ENCODE results near the gene CACNA2D2. TPM values are rescaled to one million over a fixed set of nuclear protein-coding genes. Genes with fewer than 3 reads are reported as not detected.

The CACNA2D2 gene
- total and polyA plus RNA-seq, 3 donors from 2014 or later = 15.9 to 19.3 (median 16.1) TPM

GRCh38 chr3:50479523-50479922, 23.9 kb downstream of the CACNA2D2 start:
- no peak for DNase-seq
- intact Hi-C loops (cut with DNase I; ENCODE audit: low total_unique reads) = no loop called here
- 69 to 85% methylated on average over 2 to 4 of the region's 4 CpGs for WGBS, 2 donors
- TF ChIP-seq, protein P1, sequence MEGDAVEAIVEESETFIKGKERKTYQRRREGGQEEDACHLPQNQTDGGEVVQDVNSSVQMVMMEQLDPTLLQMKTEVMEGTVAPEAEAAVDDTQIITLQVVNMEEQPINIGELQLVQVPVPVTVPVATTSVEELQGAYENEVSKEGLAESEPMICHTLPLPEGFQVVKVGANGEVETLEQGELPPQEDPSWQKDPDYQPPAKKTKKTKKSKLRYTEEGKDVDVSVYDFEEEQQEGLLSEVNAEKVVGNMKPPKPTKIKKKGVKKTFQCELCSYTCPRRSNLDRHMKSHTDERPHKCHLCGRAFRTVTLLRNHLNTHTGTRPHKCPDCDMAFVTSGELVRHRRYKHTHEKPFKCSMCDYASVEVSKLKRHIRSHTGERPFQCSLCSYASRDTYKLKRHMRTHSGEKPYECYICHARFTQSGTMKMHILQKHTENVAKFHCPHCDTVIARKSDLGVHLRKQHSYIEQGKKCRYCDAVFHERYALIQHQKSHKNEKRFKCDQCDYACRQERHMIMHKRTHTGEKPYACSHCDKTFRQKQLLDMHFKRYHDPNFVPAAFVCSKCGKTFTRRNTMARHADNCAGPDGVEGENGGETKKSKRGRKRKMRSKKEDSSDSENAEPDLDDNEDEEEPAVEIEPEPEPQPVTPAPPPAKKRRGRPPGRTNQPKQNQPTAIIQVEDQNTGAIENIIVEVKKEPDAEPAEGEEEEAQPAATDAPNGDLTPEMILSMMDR (IDR thresholded peaks at IDR 0.05) = no peak
- no peak for TF ChIP-seq POLR2A (IDR thresholded peaks at IDR 0.05)
- Histone ChIP-seq H3K27me3 (no peaks in the 10 kb centered on the region), H3K4me3 (no peak overlapping the region), H3K9me3 (no peaks in the 10 kb centered on the region), H3K36me3 (ENCODE audit: low read depth, missing control alignments) (no peaks in the 10 kb centered on the region), H3K27ac (no peak overlapping the region), H3K4me1 (no peaks in the 10 kb centered on the region)

DNA sequence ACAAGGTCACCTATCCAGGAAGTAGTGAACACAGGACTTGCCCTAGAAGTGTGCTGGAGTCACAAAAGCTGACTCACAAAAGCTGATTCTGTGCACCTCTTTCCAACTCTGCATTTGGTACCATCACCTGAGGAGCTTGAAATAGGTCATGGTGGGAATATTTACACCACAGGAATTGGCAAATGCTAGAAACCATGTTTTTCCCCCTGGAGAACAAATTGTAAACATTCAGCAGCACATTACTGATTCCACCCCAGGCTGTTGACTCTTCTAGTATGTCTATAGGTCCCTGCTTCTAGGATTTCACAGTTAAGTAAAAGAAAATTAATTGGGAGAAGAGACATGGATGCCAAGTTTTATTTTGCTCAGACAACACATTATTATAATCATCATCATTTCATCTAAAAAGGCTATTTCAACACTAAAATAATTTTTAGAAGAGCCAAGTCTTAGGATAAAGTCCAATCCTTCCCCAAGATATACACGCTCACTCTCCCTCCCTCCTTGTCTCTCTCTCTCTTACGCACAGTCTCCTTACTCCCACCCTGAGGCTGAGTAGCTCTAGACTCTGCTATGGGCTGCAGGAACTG, 24.7 kb downstream of the CACNA2D2 start:
- Histone ChIP-seq H3K27ac (no peak overlapping the region), H3K4me3 (no peak overlapping the region), H3K27me3 (no peaks in the 10 kb centered on the region), H3K4me1 (no peaks in the 10 kb centered on the region), H3K36me3 (ENCODE audit: low read depth, missing control alignments) (no peaks in the 10 kb centered on the region), H3K9me3 (no peaks in the 10 kb centered on the region)
- 88 to 95% methylated on average over 2 of the region's 2 CpGs for WGBS, 2 donors
- DNase-seq = no peak
- intact Hi-C loops (cut with DNase I; ENCODE audit: low total_unique reads) = no loop called here
- TF ChIP-seq POLR2A (IDR thresholded peaks at IDR 0.05) = no peak
- TF ChIP-seq, protein P1 (IDR thresholded peaks at IDR 0.05) = no peak

DNA sequence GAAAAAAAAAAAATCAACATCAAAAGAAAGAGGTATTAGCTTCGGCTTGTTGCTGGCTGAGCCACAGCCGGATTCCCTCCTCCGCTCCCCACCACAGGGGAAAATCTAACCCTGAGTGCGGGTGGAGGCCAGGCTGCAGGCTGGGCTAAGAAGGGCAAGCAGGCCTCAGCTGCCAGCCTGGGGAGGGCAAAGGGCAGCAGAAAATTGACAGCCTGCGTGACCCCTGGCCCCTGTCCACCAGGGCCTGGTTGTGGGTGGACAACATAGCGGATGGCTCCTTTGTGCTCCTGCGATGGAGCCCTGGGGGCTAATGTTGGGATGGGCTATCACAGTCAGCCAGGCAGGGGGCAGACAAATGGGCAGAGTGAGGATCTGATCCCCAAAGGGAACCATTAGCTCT, 25.4 kb downstream of the CACNA2D2 start:
- Histone ChIP-seq H3K9me3 (no peaks in the 10 kb centered on the region), H3K4me3 (no peak overlapping the region), H3K4me1 (no peaks in the 10 kb centered on the region), H3K36me3 (ENCODE audit: low read depth, missing control alignments) (no peaks in the 10 kb centered on the region), H3K27ac (no peak overlapping the region), H3K27me3 (no peaks in the 10 kb centered on the region)
- intact Hi-C loops (cut with DNase I; ENCODE audit: low total_unique reads) = no loop called here
- no peak for DNase-seq
- WGBS, 2 donors = 94 to 100% methylated on average over 5 to 7 of the region's 7 CpGs
- TF ChIP-seq POLR2A (IDR thresholded peaks at IDR 0.05) = no peak
- TF ChIP-seq, protein P1 (IDR thresholded peaks at IDR 0.05) = no peak

- DNase-seq = no peak
- no peaks in the 10 kb centered on the region for H3K9me3 ChIP-seq
- H3K27ac ChIP-seq = no peak overlapping the region
- 89 to 96% methylated on average over 12 of the region's 12 CpGs for WGBS, 2 donors
- no peaks in the 10 kb centered on the region for H3K36me3 ChIP-seq (ENCODE audit: low read depth, missing control alignments)
- no peak for TF ChIP-seq POLR2A (IDR thresholded peaks at IDR 0.05)
- TF ChIP-seq, protein P1 (IDR thresholded peaks at IDR 0.05) = no peak
- H3K4me3 ChIP-seq = no peak overlapping the region
- no peaks in the 10 kb centered on the region for H3K27me3 ChIP-seq
- no peaks in the 10 kb centered on the region for H3K4me1 ChIP-seq
- intact Hi-C loops (cut with DNase I; ENCODE audit: low total_unique reads) = no loop called here
Measured at GRCh38 chr3:50475348-50475747, 28.1 kb downstream of the CACNA2D2 start.

GRCh38 chr3:50474717-50475116, 28.7 kb downstream of the CACNA2D2 start:
- H3K4me3 ChIP-seq = no peak overlapping the region
- no peaks in the 10 kb centered on the region for H3K4me1 ChIP-seq
- no peak overlapping the region for H3K27ac ChIP-seq
- H3K27me3 ChIP-seq = no peaks in the 10 kb centered on the region
- no peak for DNase-seq
- intact Hi-C loops (cut with DNase I; ENCODE audit: low total_unique reads) = no loop called here
- 54 to 66% methylated on average over 3 to 6 of the region's 6 CpGs for WGBS, 2 donors
- TF ChIP-seq POLR2A (IDR thresholded peaks at IDR 0.05) = no peak
- TF ChIP-seq, protein P1 (IDR thresholded peaks at IDR 0.05) = no peak
- no peaks in the 10 kb centered on the region for H3K36me3 ChIP-seq (ENCODE audit: low read depth, missing control alignments)
- no peaks in the 10 kb centered on the region for H3K9me3 ChIP-seq
